ENCODE measurements around the gene PTEN. TPM values are rescaled to one million over a fixed set of nuclear protein-coding genes. Genes with fewer than 3 reads are reported as not detected.
A peak's percentile ranks its signal among the peaks of the same experiment; 100 is the strongest.

Gene PTEN
- total RNA-seq, 1 donor from 2014 or later = 90.3 TPM

DNA sequence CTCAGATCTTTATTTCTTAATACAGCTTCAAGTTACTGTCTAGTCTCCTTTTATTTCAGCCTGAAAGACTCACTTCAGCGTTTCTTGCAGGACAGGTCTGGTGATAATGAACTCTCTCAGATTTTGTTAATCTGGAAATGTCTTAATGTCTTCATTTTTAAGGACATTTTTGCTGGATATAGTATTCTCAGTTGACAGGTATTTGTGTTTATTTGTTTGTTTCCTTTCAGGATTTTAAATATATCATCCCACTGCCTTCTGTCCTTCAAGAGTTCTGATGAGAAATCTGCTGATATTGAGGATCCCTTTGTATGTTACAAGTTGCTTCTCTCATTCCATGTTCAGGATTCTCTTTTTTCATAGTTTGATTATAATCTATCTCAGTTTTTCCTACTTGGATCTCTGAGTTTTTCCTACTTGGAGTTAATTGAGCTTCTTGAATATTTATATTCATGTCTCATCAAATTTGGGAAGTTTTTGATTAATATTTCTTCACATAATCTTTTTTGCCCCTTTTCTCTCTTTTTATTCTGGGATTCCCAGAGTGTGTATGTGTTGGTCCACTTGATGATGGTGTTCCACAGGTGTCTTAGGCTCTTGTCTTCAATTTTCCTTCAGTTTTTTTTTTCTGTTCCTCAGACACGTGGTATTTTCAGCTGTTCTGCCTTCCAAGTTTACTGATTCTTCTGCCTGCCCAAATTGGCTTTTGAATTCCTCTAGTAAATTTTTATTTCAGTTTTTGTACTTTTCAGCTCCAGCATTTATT, 49.9 kb downstream of the PTEN start:
- Mint-ChIP-seq H3K27me3 (ENCODE audit: low read depth, unreplicated experiment) (no peaks in the 10 kb centered on the region), H3K9me3 (ENCODE audit: unreplicated experiment) (peaks cover 5% of the 10 kb centered on the region), H3K36me3 (ENCODE audit: low read depth, unreplicated experiment) (peaks cover 37% of the 10 kb centered on the region), H3K27ac (ENCODE audit: unreplicated experiment) (no peak overlapping the region), H3K4me1 (ENCODE audit: low read depth, unreplicated experiment) (peaks cover 15% of the 10 kb centered on the region), H3K4me3 (ENCODE audit: unreplicated experiment) (no peak overlapping the region)
- Histone ChIP-seq H4K20me1 (ENCODE audit: insufficient read depth, low read length) (peaks cover 96% of the 10 kb centered on the region), H3K36me3 (ENCODE audit: insufficient read depth, low read length) (peaks cover 2% of the 10 kb centered on the region), H3K27ac (ENCODE audit: low read depth, low read length) (no peak overlapping the region), H3K4me1 (ENCODE audit: insufficient read depth, low read length) (peaks cover 6% of the 10 kb centered on the region), H3K79me2 (ENCODE audit: insufficient read depth, low read length) (peaks cover 100% of the 10 kb centered on the region), H3K9me3 (ENCODE audit: insufficient read depth, low read depth, low read length) (no peaks in the 10 kb centered on the region), H3K9ac (ENCODE audit: low read length) (no peak overlapping the region), H3K4me2 (ENCODE audit: low read length) (no peak overlapping the region), H3K4me3 (ENCODE audit: insufficient read depth, low read depth, low read length) (no peak overlapping the region), H3K27me3 (ENCODE audit: insufficient read depth, low read length) (no peaks in the 10 kb centered on the region), H2AFZ (ENCODE audit: low read depth, low read length) (no peak overlapping the region)
- FAIRE-seq = no peak
- no peak for DNase-seq (ENCODE audit: low read depth)
- TF ChIP-seq EZH2 (IDR thresholded peaks at IDR 0.05; ENCODE audit: insufficient read depth, low read length) = no peak
- TF ChIP-seq, protein P1, sequence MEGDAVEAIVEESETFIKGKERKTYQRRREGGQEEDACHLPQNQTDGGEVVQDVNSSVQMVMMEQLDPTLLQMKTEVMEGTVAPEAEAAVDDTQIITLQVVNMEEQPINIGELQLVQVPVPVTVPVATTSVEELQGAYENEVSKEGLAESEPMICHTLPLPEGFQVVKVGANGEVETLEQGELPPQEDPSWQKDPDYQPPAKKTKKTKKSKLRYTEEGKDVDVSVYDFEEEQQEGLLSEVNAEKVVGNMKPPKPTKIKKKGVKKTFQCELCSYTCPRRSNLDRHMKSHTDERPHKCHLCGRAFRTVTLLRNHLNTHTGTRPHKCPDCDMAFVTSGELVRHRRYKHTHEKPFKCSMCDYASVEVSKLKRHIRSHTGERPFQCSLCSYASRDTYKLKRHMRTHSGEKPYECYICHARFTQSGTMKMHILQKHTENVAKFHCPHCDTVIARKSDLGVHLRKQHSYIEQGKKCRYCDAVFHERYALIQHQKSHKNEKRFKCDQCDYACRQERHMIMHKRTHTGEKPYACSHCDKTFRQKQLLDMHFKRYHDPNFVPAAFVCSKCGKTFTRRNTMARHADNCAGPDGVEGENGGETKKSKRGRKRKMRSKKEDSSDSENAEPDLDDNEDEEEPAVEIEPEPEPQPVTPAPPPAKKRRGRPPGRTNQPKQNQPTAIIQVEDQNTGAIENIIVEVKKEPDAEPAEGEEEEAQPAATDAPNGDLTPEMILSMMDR (IDR thresholded peaks at IDR 0.05; ENCODE audit: insufficient read depth, low read depth, low read length) = no peak

GRCh38 chr10:87915406-87915805, 52.0 kb downstream of the PTEN start:
- H3K4me3 ChIP-seq (ENCODE audit: insufficient read depth, low read depth, low read length) = no peak overlapping the region
- H3K9me3 ChIP-seq (ENCODE audit: insufficient read depth, low read depth, low read length) = no peaks in the 10 kb centered on the region
- FAIRE-seq (no peak), DNase-seq (ENCODE audit: low read depth) (no peak)
- Mint-ChIP-seq H3K27me3 (ENCODE audit: low read depth, unreplicated experiment) (no peaks in the 10 kb centered on the region), H3K9me3 (ENCODE audit: unreplicated experiment) (peaks cover 5% of the 10 kb centered on the region), H3K4me3 (ENCODE audit: unreplicated experiment) (no peak overlapping the region), H3K36me3 (ENCODE audit: low read depth, unreplicated experiment) (peaks cover 34% of the 10 kb centered on the region), H3K27ac (ENCODE audit: unreplicated experiment) (peak overlapping the region; percentile 26), H3K4me1 (ENCODE audit: low read depth, unreplicated experiment) (peaks cover 19% of the 10 kb centered on the region)
- H3K27ac ChIP-seq (ENCODE audit: low read depth, low read length) = no peak overlapping the region
- peaks cover 2% of the 10 kb centered on the region for H3K36me3 ChIP-seq (ENCODE audit: insufficient read depth, low read length)
- H3K4me1 ChIP-seq (ENCODE audit: insufficient read depth, low read length) = peaks cover 6% of the 10 kb centered on the region
- H3K9ac ChIP-seq (ENCODE audit: low read length) = no peak overlapping the region
- peaks cover 96% of the 10 kb centered on the region for H4K20me1 ChIP-seq (ENCODE audit: insufficient read depth, low read length)
- no peak overlapping the region for H2AFZ ChIP-seq (ENCODE audit: low read depth, low read length)
- peak overlapping the region; percentile 8 for H3K4me2 ChIP-seq (ENCODE audit: low read length)
- TF ChIP-seq, protein P1 (IDR thresholded peaks at IDR 0.05; ENCODE audit: insufficient read depth, low read depth, low read length) = no peak
- no peak for TF ChIP-seq EZH2 (IDR thresholded peaks at IDR 0.05; ENCODE audit: insufficient read depth, low read length)
- H3K27me3 ChIP-seq (ENCODE audit: insufficient read depth, low read length) = no peaks in the 10 kb centered on the region
- peaks cover 100% of the 10 kb centered on the region for H3K79me2 ChIP-seq (ENCODE audit: insufficient read depth, low read length)

DNA sequence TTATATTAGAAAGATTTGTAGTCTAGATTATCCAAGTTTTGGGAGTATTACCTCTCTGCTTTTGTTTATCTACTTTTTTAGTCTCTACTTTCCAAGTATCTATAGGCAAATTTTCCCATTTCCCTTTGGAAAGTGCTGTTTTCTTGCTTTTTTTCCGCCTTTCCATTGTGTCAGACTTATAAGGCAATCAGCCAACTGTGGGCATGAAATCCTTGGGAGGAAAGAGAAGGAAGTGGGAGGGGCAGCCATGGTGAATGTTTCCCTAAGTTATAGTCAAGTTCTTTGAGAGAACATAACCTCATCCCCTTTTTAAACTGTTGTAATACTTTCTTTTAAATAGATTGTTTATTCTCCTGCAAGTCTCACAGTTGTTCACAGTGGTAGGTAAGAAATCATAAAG, 52.6 kb downstream of the PTEN start:
- Histone ChIP-seq H2AFZ (ENCODE audit: low read depth, low read length) (no peak overlapping the region), H3K9ac (ENCODE audit: low read length) (no peak overlapping the region), H3K4me3 (ENCODE audit: insufficient read depth, low read depth, low read length) (no peak overlapping the region), H3K27ac (ENCODE audit: low read depth, low read length) (no peak overlapping the region), H3K9me3 (ENCODE audit: insufficient read depth, low read depth, low read length) (no peaks in the 10 kb centered on the region), H3K79me2 (ENCODE audit: insufficient read depth, low read length) (peaks cover 100% of the 10 kb centered on the region), H3K4me2 (ENCODE audit: low read length) (peak overlapping the region; percentile 12), H3K27me3 (ENCODE audit: insufficient read depth, low read length) (no peaks in the 10 kb centered on the region), H3K4me1 (ENCODE audit: insufficient read depth, low read length) (peaks cover 6% of the 10 kb centered on the region), H4K20me1 (ENCODE audit: insufficient read depth, low read length) (peaks cover 96% of the 10 kb centered on the region), H3K36me3 (ENCODE audit: insufficient read depth, low read length) (peaks cover 2% of the 10 kb centered on the region)
- no peak for FAIRE-seq
- H3K36me3 Mint-ChIP-seq (ENCODE audit: low read depth, unreplicated experiment) = peaks cover 30% of the 10 kb centered on the region
- peak overlapping the region; percentile 13 for H3K27ac Mint-ChIP-seq (ENCODE audit: unreplicated experiment)
- DNase-seq (ENCODE audit: low read depth) = peak; percentile 38
- H3K4me1 Mint-ChIP-seq (ENCODE audit: low read depth, unreplicated experiment) = peaks cover 19% of the 10 kb centered on the region
- H3K9me3 Mint-ChIP-seq (ENCODE audit: unreplicated experiment) = peaks cover 5% of the 10 kb centered on the region
- no peak overlapping the region for H3K4me3 Mint-ChIP-seq (ENCODE audit: unreplicated experiment)
- TF ChIP-seq, protein P1 (IDR thresholded peaks at IDR 0.05; ENCODE audit: insufficient read depth, low read depth, low read length) = no peak
- no peak for TF ChIP-seq EZH2 (IDR thresholded peaks at IDR 0.05; ENCODE audit: insufficient read depth, low read length)
- H3K27me3 Mint-ChIP-seq (ENCODE audit: low read depth, unreplicated experiment) = no peaks in the 10 kb centered on the region
